GM23338 (cell line): ENCODE data around the gene ABCA1. TPM values are rescaled to one million over a fixed set of nuclear protein-coding genes. Genes with fewer than 3 reads are reported as not detected.

ENCODE experiments used
- ATAC-seq: fragments of 200-7000 bp; cut with Tn5 transposase; 3 replicates; pipeline ENCODE4 v1.9.1; 2020
- DNase-seq: peaks from one replicate; pipeline ENCODE4 v3.0.0-alpha.2; 2015; ENCODE audit warnings: low spot score
- H2AFZ ChIP-seq: fragments of 200-600 bp; sonication (generic); 2 replicates; pipeline ENCODE4 v1.8.0; 2016; ENCODE audit warnings: antibody characterized with exemption, mild to moderate bottlenecking, moderate library complexity
- H3F3A ChIP-seq: fragments of 200-600 bp; sonication (generic); replicated peaks from 2 replicates; pipeline ENCODE4 v1.8.0; 2017; ENCODE audit warnings: antibody characterized with exemption, mixed run types, low read depth
- H3K27ac ChIP-seq: fragments of 200-600 bp; sonication (generic); 2 replicates; pipeline ENCODE4 v1.6.1; 2016; ENCODE audit warnings: low read depth
- H3K27me3 ChIP-seq: fragments of 200-600 bp; sonication (generic); 2 replicates; pipeline ENCODE4 v1.8.0; 2016; ENCODE audit warnings: mild to moderate bottlenecking, mixed run types, moderate library complexity; ENCODE audit not compliant: insufficient read depth
- H3K36me3 ChIP-seq: fragments of 200-600 bp; sonication (generic); 2 replicates; pipeline ENCODE4 v1.8.0; 2016; ENCODE audit warnings: mild to moderate bottlenecking; ENCODE audit not compliant: insufficient read depth
- H3K4me1 ChIP-seq: fragments of 200-600 bp; sonication (generic); 2 replicates; pipeline ENCODE4 v1.8.0; 2016; ENCODE audit warnings: mild to moderate bottlenecking, moderate library complexity; ENCODE audit not compliant: insufficient read depth
- H3K4me2 ChIP-seq: fragments of 200-600 bp; sonication (generic); 2 replicates; pipeline ENCODE4 v1.7.1; 2017; ENCODE audit warnings: mixed run types
- H3K4me3 ChIP-seq: fragments of 200-600 bp; sonication (generic); 2 replicates; pipeline ENCODE4 v1.6.1; 2016; ENCODE audit warnings: mixed run types
- H3K79me2 ChIP-seq: fragments of 200-600 bp; sonication (generic); replicated peaks from 2 replicates; pipeline ENCODE4 v1.8.0; 2017; ENCODE audit warnings: mild to moderate bottlenecking; ENCODE audit not compliant: insufficient read depth
- H3K9me2 ChIP-seq: fragments of 200-600 bp; sonication (generic); 2 replicates; pipeline ENCODE4 v1.8.0; 2017; ENCODE audit not compliant: insufficient read depth
- H4K20me1 ChIP-seq: fragments of 200-600 bp; sonication (generic); replicated peaks from 2 replicates; pipeline ENCODE4 v1.8.0; 2017; ENCODE audit warnings: mild to moderate bottlenecking; ENCODE audit not compliant: insufficient read depth
- H3K27ac Mint-ChIP-seq: 2 replicates; pipeline ENCODE4 v1.8.0; 2020; ENCODE audit warnings: inconsistent platforms, mild to moderate bottlenecking, moderate library complexity, mixed read lengths
- H3K27me3 Mint-ChIP-seq: 3 replicates; pipeline ENCODE4 v1.8.0; 2022; ENCODE audit warnings: low read depth, mild to moderate bottlenecking, moderate library complexity, mixed read lengths, inconsistent platforms; ENCODE audit not compliant: insufficient read depth, poor library complexity
- H3K36me3 Mint-ChIP-seq: 3 replicates; pipeline ENCODE4 v1.8.0; 2021; ENCODE audit warnings: low read depth, mild to moderate bottlenecking, inconsistent platforms, moderate library complexity, mixed read lengths
- H3K4me1 Mint-ChIP-seq: 3 replicates; pipeline ENCODE4 v1.8.0; 2020; ENCODE audit warnings: mild to moderate bottlenecking, inconsistent platforms, mixed read lengths
- H3K4me3 Mint-ChIP-seq: 3 replicates; pipeline ENCODE4 v1.8.0; 2021; ENCODE audit warnings: moderate library complexity, mild to moderate bottlenecking, inconsistent platforms, mixed read lengths
- H3K9me3 Mint-ChIP-seq: 3 replicates; pipeline ENCODE4 v1.8.0; 2020; ENCODE audit warnings: moderate library complexity, mild to moderate bottlenecking, inconsistent platforms, mixed read lengths
- CREB1 ChIP-seq: fragments of 250-450 bp; sonication (Bioruptor Pico); IDR thresholded peaks from 2 replicates; pipeline ENCODE4 v1.5.0; 2020; ENCODE audit warnings: low read depth, mild to moderate bottlenecking, moderate library complexity
- EZH2 ChIP-seq: fragments of 200-600 bp; sonication (generic); IDR thresholded peaks from one replicate; pipeline ENCODE4 v1.8.0; 2017; ENCODE audit warnings: antibody characterized with exemption, mild to moderate bottlenecking, low read depth; ENCODE audit not compliant: unreplicated experiment
- JUNB ChIP-seq: IDR thresholded peaks from one replicate; pipeline ENCODE4 v1.6.1; 2016; ENCODE audit warnings: antibody characterized with exemption; ENCODE audit not compliant: unreplicated experiment
- NANOG ChIP-seq: IDR thresholded peaks from 2 replicates; pipeline ENCODE4 v1.6.1; 2016; ENCODE audit warnings: antibody characterized with exemption, borderline replicate concordance
- STAT1 ChIP-seq: IDR thresholded peaks from one replicate; pipeline ENCODE4 v1.6.1; 2016; ENCODE audit warnings: antibody characterized with exemption; ENCODE audit not compliant: unreplicated experiment
- ZNF114 ChIP-seq: fragments of 250-450 bp; sonication (Bioruptor Pico); IDR thresholded peaks from 2 replicates; pipeline ENCODE4 v1.5.0; 2020; ENCODE audit warnings: mild to moderate bottlenecking, moderate library complexity
- polyA plus RNA-seq: library from polyadenylated mRNA; unstranded; fragments of >200 nt; fragmentation: Nextera tagmentation; extraction: Ambion mirVana; gene quantifications from 2 replicates; pipeline ENCODE4 v1.2.1, GENCODE V29; 2016
- total RNA-seq: library from RNA; depleted of rRNA; stranded (reverse); fragments of >200 nt; shearing (Covaris generic); gene quantifications from 2 replicates; pipeline ENCODE4 v1.2.3, GENCODE V29; 2014
- TF ChIP-seq, protein P1 (sequence below), 2 experiments: fragments of 200-600 bp in 1 of 2; sonication (generic) in 1 of 2; conservative IDR thresholded peaks; 2 replicates each; pipeline versions ENCODE4 v1.5.1 to v1.6.1; 2016 to 2017; ENCODE audit warnings: antibody characterized with exemption in 2 of 2, low read depth in 2 of 2, mild to moderate bottlenecking in 2 of 2, moderate library complexity in 1 of 2
- TF ChIP-seq, protein P2 (sequence below): IDR thresholded peaks from one replicate; pipeline ENCODE4 v1.6.1; 2018; ENCODE audit warnings: antibody characterized with exemption; ENCODE audit not compliant: unreplicated experiment
- TF ChIP-seq, protein P3 (sequence below): fragments of 250-450 bp; sonication (Bioruptor Pico); IDR thresholded peaks from 2 replicates; pipeline ENCODE4 v1.5.0; 2020; ENCODE audit warnings: mild to moderate bottlenecking, moderate library complexity

ABCA1 gene
- total and polyA plus RNA-seq, 2 experiments from 2014 or later, result 1.4 to 2.8 TPM

DNA sequence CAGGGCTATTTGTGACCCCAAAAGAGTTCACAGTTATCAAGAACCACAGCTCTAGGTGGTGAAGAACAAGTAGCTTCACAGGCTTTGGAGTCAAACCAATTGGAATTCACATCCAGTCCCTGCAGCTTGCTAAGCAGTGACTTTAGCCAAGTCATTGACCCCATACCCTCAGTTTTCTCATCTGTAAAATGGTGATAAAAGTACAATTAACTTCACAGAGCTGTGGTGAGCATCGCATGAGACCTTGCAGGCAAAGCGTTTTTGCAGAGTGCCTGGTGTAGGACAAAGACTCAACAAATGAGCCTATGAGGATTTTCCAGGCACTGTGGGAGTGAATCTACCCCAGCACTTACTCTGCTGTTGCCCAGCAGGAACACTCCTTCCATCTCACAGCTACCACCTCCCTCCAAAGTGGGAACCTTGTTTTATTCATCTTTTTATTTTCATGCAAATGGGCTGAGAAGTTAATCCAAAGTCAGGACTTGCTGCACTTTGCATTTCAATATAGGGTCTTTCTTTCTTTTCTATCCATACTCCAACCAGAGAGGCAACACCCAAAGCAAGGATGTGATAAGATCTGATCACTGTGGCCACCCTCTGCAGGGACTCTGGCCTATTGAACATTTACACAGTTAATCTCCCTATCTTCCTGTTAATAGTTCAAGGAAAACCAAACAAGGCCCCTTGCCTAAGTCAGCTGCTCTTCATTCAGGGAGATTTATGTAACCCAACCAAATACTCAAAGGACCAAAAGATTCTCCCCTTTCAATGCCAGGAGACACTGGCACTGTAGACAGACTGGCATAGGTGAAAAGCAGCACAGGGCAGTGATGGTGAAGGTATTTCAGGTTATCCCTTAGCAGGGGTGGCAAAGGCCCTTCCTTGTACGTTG lies 41.9 kb downstream of the ABCA1 start:
- H3K27ac ChIP-seq, result peak overlapping the region; percentile 86
- no peak overlapping the region for H2AFZ ChIP-seq
- H3K36me3 ChIP-seq, result no peaks in the 10 kb centered on the region; the same call in 1 of the 2 replicates
- Mint-ChIP-seq H3K4me3 (peak overlapping the region; percentile 13; the same call in 1 of the 3 replicates), H3K27me3 (peaks cover 7% of the 10 kb centered on the region), H3K27ac (peak overlapping the region; percentile 86), H3K4me1 (peaks cover 73% of the 10 kb centered on the region), H3K36me3 (peaks cover 44% of the 10 kb centered on the region), H3K9me3 (no peaks in the 10 kb centered on the region)
- peaks cover 67% of the 10 kb centered on the region for H3K4me1 ChIP-seq
- DNase-seq, result peak; percentile 65
- TF ChIP-seq CREB1 (CRISPR knock-in tag) (no peak), EZH2 (no peak), ZNF114 (CRISPR knock-in tag) (0 out of 2 replicates have a peak, but pooled peaks have one; percentile 50), STAT1 (no peak), NANOG (peak; percentile 79; the same call in 1 of the 2 replicates), JUNB (no peak)
- TF ChIP-seq, protein P1, sequence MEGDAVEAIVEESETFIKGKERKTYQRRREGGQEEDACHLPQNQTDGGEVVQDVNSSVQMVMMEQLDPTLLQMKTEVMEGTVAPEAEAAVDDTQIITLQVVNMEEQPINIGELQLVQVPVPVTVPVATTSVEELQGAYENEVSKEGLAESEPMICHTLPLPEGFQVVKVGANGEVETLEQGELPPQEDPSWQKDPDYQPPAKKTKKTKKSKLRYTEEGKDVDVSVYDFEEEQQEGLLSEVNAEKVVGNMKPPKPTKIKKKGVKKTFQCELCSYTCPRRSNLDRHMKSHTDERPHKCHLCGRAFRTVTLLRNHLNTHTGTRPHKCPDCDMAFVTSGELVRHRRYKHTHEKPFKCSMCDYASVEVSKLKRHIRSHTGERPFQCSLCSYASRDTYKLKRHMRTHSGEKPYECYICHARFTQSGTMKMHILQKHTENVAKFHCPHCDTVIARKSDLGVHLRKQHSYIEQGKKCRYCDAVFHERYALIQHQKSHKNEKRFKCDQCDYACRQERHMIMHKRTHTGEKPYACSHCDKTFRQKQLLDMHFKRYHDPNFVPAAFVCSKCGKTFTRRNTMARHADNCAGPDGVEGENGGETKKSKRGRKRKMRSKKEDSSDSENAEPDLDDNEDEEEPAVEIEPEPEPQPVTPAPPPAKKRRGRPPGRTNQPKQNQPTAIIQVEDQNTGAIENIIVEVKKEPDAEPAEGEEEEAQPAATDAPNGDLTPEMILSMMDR (conservative IDR thresholded peaks at IDR 0.05; ENCODE audit: low read depth in 2 of 2), result no peak
- TF ChIP-seq, protein P2, sequence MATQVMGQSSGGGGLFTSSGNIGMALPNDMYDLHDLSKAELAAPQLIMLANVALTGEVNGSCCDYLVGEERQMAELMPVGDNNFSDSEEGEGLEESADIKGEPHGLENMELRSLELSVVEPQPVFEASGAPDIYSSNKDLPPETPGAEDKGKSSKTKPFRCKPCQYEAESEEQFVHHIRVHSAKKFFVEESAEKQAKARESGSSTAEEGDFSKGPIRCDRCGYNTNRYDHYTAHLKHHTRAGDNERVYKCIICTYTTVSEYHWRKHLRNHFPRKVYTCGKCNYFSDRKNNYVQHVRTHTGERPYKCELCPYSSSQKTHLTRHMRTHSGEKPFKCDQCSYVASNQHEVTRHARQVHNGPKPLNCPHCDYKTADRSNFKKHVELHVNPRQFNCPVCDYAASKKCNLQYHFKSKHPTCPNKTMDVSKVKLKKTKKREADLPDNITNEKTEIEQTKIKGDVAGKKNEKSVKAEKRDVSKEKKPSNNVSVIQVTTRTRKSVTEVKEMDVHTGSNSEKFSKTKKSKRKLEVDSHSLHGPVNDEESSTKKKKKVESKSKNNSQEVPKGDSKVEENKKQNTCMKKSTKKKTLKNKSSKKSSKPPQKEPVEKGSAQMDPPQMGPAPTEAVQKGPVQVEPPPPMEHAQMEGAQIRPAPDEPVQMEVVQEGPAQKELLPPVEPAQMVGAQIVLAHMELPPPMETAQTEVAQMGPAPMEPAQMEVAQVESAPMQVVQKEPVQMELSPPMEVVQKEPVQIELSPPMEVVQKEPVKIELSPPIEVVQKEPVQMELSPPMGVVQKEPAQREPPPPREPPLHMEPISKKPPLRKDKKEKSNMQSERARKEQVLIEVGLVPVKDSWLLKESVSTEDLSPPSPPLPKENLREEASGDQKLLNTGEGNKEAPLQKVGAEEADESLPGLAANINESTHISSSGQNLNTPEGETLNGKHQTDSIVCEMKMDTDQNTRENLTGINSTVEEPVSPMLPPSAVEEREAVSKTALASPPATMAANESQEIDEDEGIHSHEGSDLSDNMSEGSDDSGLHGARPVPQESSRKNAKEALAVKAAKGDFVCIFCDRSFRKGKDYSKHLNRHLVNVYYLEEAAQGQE, result no peak
- TF ChIP-seq, protein P3, sequence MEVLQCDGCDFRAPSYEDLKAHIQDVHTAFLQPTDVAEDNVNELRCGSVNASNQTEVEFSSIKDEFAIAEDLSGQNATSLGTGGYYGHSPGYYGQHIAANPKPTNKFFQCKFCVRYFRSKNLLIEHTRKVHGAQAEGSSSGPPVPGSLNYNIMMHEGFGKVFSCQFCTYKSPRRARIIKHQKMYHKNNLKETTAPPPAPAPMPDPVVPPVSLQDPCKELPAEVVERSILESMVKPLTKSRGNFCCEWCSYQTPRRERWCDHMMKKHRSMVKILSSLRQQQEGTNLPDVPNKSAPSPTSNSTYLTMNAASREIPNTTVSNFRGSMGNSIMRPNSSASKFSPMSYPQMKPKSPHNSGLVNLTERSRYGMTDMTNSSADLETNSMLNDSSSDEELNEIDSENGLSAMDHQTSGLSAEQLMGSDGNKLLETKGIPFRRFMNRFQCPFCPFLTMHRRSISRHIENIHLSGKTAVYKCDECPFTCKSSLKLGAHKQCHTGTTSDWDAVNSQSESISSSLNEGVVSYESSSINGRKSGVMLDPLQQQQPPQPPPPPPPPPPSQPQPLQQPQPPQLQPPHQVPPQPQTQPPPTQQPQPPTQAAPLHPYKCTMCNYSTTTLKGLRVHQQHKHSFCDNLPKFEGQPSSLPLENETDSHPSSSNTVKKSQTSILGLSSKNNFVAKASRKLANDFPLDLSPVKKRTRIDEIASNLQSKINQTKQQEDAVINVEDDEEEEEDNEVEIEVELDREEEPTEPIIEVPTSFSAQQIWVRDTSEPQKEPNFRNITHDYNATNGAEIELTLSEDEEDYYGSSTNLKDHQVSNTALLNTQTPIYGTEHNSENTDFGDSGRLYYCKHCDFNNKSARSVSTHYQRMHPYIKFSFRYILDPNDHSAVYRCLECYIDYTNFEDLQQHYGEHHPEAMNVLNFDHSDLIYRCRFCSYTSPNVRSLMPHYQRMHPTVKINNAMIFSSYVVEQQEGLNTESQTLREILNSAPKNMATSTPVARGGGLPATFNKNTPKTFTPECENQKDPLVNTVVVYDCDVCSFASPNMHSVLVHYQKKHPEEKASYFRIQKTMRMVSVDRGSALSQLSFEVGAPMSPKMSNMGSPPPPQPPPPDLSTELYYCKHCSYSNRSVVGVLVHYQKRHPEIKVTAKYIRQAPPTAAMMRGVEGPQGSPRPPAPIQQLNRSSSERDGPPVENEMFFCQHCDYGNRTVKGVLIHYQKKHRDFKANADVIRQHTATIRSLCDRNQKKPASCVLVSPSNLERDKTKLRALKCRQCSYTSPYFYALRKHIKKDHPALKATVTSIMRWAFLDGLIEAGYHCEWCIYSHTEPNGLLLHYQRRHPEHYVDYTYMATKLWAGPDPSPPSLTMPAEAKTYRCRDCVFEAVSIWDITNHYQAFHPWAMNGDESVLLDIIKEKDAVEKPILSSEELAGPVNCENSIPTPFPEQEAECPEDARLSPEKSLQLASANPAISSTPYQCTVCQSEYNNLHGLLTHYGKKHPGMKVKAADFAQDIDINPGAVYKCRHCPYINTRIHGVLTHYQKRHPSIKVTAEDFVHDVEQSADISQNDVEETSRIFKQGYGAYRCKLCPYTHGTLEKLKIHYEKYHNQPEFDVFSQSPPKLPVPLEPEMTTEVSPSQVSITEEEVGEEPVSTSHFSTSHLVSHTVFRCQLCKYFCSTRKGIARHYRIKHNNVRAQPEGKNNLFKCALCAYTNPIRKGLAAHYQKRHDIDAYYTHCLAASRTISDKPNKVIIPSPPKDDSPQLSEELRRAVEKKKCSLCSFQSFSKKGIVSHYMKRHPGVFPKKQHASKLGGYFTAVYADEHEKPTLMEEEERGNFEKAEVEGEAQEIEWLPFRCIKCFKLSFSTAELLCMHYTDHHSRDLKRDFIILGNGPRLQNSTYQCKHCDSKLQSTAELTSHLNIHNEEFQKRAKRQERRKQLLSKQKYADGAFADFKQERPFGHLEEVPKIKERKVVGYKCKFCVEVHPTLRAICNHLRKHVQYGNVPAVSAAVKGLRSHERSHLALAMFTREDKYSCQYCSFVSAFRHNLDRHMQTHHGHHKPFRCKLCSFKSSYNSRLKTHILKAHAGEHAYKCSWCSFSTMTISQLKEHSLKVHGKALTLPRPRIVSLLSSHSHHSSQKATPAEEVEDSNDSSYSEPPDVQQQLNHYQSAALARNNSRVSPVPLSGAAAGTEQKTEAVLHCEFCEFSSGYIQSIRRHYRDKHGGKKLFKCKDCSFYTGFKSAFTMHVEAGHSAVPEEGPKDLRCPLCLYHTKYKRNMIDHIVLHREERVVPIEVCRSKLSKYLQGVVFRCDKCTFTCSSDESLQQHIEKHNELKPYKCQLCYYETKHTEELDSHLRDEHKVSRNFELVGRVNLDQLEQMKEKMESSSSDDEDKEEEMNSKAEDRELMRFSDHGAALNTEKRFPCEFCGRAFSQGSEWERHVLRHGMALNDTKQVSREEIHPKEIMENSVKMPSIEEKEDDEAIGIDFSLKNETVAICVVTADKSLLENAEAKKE (CRISPR knock-in tag), result no peak
- H3K4me2 ChIP-seq, result peak overlapping the region; percentile 42; the same call in 1 of the 2 replicates
- no peaks in the 10 kb centered on the region for H3K27me3 ChIP-seq
- H4K20me1 ChIP-seq, result no peaks in the 10 kb centered on the region
- no peak overlapping the region for H3K4me3 ChIP-seq
- H3F3A ChIP-seq, result peaks cover 7% of the 10 kb centered on the region; the same call in 1 of the 2 replicates
- peak; percentile 83 for ATAC-seq
- H3K9me2 ChIP-seq, result no peaks in the 10 kb centered on the region
- no peaks in the 10 kb centered on the region for H3K79me2 ChIP-seq
